ENCODE measurements around the gene ATAT1.

ATAT1 gene

DNA sequence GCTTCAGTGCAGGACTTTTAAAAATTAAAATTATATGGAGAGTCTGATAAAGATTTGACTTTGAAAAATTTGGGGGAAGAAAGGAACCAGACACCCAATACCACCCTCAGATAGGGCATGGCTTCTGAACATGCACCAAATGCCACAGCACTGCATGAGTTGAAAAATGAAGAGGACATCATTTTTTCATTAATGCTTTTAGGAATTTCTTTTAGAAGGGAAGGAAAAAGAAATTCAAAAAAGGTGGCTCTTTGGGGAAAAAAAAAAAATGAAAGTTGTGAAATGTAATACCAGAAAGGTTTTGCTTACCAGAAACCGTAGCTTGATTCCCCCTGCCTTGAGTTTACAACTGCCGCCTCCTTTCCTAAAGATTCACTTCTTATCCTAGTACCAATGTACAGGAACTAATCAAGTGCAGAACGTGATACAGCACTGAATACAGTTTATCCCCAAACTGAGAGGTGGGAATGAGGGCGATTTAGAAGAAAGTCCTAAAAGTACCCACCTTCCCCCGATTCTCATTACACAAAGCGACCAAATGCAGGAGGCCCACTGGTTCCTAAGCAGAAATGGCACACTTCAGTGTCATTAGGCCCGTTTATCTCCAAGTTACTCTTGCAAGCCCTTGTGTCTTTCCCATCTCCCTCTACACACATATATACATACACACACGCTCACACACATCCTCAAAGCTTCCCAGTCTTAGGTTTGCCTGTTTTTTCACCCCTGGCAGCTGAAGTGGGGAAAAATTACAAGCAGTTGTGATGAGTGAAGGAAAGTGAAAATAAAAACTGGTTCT is 12.4 kb upstream of the ATAT1 start:
- no peak for DNase-seq

DNA sequence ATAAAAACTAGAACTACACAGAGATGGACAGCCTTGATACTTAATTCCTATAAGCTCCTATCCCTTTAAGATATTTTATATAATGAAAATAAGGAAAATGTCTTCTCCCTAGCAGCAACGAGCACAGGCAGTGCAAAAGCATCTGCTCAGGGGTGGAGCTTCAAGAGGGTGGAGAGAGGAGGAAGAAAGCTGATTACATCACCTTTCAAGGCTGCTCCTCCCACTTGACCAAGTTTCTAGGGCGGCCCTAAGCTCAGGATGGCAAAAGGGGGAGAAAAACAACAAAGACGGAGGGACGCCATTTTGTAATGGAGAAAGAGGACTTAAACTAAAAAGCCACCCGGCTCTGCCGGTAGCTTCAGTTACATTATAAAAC is 11.8 kb upstream of the ATAT1 start:
- peak; percentile 93 for DNase-seq

GRCh38 chr6:30615219-30615957 is 11.3 kb upstream of the ATAT1 start:
- DNase-seq = peak; percentile 38

DNA sequence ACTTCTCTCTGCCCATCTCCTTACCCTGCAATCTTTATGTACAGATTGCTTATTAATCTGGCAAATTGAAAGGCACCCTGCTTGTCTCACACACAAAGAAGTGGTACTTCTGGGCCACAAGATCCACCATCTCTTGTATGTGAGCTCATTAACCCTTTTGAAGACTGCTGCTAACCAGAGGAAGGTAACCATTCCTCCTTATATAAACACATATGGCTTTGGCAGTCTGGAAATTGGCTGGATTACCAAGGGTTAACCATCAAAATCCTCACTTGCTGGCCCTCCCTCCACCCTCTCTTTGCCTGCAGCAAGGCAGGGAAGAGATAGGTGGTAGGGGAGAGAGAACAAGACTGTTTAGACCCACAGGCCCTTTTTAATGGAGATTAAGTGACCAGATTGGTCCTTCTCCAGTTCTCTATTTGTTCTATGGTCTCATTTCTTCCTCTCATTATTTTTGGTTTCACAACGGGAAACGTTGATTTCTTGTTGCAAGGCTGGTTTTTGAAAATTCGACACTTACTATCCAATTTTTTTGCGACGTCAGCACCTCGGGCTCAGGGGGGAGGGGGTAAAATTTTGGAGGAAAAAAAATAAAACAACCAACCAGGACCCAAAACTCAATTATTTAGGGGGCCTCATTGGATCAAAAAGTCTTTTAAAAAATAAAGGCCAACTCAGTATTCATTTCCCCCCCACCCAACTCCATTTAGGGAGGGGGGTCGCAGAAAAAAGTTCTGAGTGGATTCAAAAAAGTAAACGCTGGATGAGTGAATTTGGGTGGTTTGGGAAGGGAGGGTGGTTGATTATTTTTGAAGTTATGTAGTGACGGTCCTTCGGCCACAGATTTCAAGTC is 10.5 kb upstream of the ATAT1 start:
- peak; percentile 64 for DNase-seq

- peak; percentile 100 for DNase-seq
Measured at GRCh38 chr6:30616811-30617564, 9.7 kb upstream of the ATAT1 start, which contains the start of gene PPP1R10. Gene PPP1R10 (minus strand): TSS chr6:30617243. CDS start chr6:30609944, 7,299 bp downstream.

DNA sequence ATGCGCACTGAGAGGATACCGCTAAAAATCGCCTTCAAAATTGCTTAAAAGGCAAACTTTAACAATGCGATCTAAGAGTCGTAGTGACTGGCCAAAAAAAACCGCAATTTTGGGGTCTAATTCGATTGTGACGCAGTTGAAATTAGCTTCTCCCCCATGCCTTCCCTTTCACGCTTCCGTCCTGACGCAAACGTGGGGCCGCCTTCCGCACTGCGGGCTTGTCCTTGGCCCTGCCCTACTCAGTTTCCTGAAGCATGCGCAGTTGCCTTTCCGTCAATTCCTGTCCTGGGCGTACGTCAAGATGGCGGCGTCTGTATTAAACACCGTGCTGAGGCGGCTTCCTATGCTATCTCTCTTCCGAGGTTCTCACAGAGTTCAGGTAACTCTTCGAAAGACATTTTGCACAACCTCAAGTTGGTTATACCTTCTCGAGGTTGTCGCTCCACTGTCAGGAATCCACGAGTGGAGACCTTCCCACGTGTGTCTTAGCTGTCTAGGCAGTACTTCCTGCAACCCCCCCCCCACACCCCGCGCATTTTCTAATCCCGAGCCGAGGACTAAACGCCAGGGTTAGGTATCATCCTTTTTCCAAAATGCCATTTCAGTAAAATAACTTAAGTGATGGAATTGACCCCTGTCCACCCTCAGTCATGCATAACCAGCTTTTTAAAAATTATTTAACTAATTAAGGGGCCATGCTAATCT is 9.0 kb upstream of the ATAT1 start, which contains the start of gene MRPS18B:
MRPS18B (plus strand) TSS at position 276 of the 705 bp plus-strand sequence; CDS start at position 302, 26 bp downstream.
- DNase-seq = peak; percentile 99

GRCh38 chr6:30618270-30618797 is 8.3 kb upstream of the ATAT1 start:
- DNase-seq = no peak

DNA sequence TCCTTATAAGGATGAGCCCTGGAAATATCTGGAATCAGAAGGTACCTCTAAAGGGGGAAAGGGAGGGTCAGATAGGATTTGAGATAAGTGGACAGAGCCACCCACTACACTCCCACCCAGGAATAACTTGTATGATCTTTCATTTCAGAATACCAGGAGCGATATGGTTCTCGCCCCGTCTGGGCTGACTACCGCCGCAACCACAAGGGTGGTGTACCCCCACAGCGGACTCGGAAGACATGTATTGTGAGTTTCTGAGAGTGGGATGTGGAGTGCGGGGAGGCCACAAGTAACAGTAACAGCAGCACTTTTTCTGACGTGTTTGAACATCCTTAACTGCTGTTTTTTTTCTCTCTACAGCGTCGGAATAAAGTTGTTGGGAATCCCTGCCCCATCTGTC is 7.1 kb upstream of the ATAT1 start:
- no peak for DNase-seq

- DNase-seq = no peak
Measured at GRCh38 chr6:30625511-30625910, 1.2 kb upstream of the ATAT1 start.

GRCh38 chr6:30635834-30636233 is 9.2 kb downstream of the ATAT1 start:
- DNase-seq = no peak

DNA sequence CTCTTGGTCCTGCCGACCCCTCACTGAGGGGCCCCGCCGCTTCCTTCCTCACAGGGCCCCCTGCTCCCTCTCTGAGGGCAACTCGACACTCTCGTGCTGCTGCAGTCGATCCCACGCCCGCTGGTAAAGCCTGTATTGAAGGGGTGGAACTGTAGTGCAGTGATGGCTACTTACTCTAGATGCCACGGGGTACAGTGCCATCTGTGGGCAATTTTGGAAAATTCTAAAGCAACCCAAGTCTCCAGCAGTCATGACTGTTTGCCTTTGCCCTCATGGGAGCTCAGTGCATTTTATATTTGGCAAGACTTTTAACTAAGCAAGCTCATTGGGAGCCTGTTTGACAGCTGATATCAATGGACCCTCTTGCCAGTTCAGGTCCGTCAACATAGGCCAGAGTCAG is 13.8 kb downstream of the ATAT1 start:
- no peak for DNase-seq

DNA sequence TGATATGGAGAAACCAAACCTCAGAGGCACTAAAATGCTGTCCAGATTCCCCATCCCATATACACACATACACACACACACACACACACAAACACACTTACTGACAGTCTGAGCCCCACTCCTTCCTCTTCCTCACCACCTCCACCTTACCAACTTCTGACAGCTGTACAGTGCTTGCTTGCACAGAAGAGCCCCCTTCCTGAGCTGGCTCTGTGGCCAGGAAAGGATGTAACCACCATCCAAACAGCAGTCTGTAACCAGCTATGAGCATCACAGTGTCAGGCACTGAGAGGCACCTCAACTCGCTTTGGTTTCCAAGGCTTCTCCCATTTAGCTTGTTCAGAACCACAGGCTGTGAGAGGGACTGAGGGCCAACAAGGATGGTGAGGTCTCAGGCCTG is 14.4 kb downstream of the ATAT1 start:
- DNase-seq = no peak

DNA sequence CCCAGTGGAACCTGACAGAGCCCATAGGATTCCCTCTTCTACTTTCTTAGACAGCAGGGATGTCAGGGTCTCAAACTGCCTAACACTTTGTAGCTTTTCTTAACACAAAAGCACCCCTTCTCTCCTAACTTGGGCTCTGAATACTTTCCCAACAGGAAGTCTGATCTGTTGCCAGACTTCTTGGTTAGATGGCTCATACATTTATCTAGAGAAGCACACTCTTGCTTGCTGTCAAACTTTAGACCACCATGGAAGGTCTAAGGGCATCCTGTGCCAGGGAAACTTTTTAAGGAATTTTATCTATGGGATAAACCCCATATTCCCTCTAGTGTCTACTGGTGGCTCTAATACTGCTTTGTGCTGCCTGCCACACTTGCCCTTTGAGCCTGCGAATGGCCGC is 17.0 kb downstream of the ATAT1 start:
- no peak for DNase-seq

DNA sequence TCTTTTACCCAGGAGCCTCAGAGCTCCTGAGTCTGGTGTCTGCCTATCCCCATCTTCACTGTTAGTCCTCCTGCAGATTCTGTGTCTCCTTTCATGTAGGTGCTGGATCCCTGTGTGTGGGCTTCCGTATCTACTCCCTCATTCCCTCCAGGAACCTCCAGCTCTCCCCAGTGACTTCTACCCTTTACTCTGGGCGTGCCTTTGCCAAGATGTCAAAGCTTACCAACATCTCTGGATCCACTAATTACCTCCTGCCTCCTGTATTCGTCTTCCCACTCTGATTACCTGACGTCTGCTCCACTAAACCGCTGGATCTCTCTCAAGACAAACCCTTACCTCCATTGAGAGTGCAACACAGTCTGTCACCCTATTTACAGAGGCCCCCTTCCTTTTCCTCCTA is 18.1 kb downstream of the ATAT1 start:
- DNase-seq = no peak

GRCh38 chr6:30645989-30646388 is 19.3 kb downstream of the ATAT1 start:
- DNase-seq = no peak

DNA sequence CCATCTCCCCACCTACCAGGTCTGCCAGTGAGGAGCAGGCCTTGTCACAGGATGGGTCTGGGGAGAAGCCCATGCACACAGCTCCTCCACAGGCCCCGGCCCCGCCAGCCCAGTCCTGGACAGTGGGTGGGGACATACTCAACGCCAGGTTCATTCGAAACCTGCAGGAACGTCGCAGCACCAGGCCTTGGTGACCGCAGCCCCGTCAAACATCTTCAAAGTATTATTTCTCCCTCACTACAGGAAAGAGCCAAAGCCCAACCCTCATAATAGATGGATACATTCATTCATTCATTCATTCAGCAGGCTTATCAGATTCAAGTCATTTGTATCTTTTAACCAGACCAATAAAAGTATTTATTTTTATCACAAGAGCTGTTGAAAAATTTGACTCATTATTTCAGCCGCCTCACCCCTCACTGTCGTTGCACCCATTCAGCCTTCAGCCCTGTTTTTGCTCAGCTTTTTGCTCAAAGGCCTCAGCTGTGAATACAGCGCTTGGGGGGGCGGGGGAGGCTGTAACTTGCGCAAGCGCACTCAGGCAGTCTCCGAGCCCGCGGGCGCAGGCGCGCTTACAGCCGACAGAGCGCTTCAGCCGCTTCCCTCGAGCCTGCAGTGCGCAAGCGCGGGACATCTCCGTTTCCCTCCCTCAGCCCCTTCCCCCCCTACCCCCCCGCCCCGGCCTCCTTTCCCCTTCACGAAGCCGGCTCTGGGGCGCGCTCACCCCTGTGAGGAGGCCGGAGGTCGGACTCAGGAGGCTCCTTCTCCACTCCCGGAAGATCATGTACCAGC is 20.0 kb downstream of the ATAT1 start, which contains the start of gene C6orf136:
C6orf136 (plus strand) TSS at position 684 of the 792 bp plus-strand sequence; CDS start at position 783, 99 bp downstream.
- peak; percentile 97 for DNase-seq

DNA sequence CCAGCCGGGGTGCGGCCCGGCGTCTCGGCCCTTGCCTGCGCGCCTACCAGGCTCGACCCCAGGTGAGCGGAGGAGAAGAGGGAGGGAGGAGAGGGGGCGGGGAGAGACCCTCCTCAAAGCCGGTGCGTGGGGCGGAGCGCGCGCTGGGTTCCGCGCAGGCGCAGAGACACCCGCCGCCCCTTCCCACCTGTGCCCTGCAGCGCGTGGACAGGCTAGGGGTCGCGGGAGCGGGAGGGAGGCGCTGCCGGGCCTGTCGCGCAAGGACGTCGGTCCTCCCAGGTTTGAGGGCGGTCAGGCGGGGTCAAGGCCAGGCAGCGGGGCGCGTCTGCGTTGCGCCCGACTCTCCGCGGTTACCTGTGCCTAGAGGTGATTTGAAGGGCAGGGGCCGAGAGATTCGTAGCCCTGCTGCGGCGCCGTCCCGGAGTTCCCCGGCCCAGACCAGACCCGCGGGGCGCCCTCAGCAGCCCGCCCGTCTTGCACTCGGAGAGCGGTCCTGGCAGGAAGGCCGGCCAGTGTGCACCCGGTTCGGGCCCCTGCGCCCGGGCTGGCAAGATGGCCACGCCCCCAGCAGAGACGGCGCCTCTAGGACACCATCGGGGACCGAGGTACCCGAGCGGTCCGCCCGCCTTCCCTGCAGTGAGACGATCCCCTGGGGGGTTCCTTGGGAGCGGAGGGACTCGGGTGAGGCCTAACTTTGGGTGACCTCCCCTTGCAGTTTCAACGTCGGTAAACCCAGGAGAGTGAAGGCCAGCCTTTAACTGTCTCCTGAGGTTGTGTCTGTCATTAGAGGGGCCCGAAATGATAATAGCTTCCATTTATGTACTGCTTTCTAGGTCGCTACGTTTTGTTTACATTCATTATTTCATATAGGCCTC is 20.8 kb downstream of the ATAT1 start:
- DNase-seq = peak; percentile 74

DNA sequence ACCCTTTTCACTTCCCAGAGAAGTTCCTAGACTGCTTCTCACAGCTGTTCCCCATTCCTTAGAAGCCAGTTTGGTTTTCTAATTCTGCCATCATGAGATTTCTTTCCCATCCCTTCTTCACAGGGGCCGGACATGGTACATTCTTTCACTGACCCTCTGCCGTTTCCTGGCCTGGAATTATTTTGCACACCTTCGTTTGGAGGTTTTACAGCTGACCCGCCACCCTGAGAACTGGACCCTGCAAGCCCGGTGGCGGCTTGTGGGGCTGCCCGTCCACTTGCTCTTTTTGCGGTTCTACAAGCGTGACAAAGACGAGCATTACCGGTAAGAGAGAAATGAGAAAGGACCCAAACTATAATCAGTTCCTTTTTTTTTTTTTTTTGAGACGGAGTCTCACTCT is 24.5 kb downstream of the ATAT1 start:
- DNase-seq = no peak
